ENCODE measurements around the gene PCGF3.
"Not testable (repeated sequence)": the region's sequence is repeated elsewhere in the genome, so short reads cannot be mapped to it uniquely, and the experiment has no call there.

Gene PCGF3

GRCh38 chr4:751676-752075, 46.0 kb downstream of the PCGF3 start:
- Histone ChIP-seq H3K79me2 (no peaks in the 10 kb centered on the region), H3K9me3 (ENCODE audit: control insufficient read depth, low read length) (no peaks in the 10 kb centered on the region), H3K4me1 (no peaks in the 10 kb centered on the region), H2AFZ (no peak overlapping the region), H3K4me3 (ENCODE audit: low read depth, low read length) (no peak overlapping the region), H3K9ac (no peak overlapping the region), H3K4me2 (ENCODE audit: low read length) (no peak overlapping the region), H3K27me3 (ENCODE audit: control insufficient read depth, insufficient read depth, low read length) (no peaks in the 10 kb centered on the region), H3K27ac (no peak overlapping the region), H3K36me3 (ENCODE audit: control insufficient read depth, insufficient read depth, low read length) (no peaks in the 10 kb centered on the region)
- no peak for TF ChIP-seq CTCF (IDR thresholded peaks at IDR 0.05)

GRCh38 chr4:752196-752861, 46.7 kb downstream of the PCGF3 start:
- Histone ChIP-seq H3K9ac (no peak overlapping the region), H3K36me3 (ENCODE audit: control insufficient read depth, insufficient read depth, low read length) (no peaks in the 10 kb centered on the region)

DNA sequence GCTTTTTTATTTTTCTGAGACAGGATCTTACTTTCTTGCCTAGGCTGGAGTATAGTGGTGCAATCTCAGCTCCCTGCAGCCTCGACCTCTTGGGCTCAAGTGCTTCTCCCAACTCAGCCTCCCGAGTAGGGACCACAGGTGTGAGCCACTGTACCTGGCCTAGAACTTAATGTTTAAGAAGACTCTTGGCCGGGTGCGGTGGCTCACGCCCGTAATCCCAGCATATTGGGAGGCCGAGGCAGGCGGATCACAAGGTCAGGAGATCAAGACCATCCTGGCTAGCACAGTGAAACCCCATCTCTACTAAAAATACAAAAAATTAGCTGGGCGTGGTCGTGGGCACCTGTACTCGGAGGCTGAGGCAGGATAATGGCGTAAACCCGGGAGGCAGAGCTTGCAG, 47.6 kb downstream of the PCGF3 start:
- H3K27me3 ChIP-seq (ENCODE audit: control insufficient read depth, insufficient read depth, low read length); H3K4me2 ChIP-seq (ENCODE audit: low read length); H3K36me3 ChIP-seq (ENCODE audit: control insufficient read depth, insufficient read depth, low read length); H3K9me3 ChIP-seq (ENCODE audit: control insufficient read depth, low read length); H3K9ac ChIP-seq; H3K27ac ChIP-seq; H3K4me1 ChIP-seq; H2AFZ ChIP-seq; H3K4me3 ChIP-seq (ENCODE audit: low read depth, low read length); H3K79me2 ChIP-seq: not testable (repeated sequence)

More at GRCh38 chr4:752196-752861, 46.7 kb downstream of the PCGF3 start:
- Histone ChIP-seq H3K9me3 (ENCODE audit: control insufficient read depth, low read length) (no peaks in the 10 kb centered on the region), H3K4me2 (ENCODE audit: low read length) (no peak overlapping the region), H3K27ac (no peak overlapping the region), H3K27me3 (ENCODE audit: control insufficient read depth, insufficient read depth, low read length) (no peaks in the 10 kb centered on the region), H3K4me3 (ENCODE audit: low read depth, low read length) (no peak overlapping the region), H3K4me1 (no peaks in the 10 kb centered on the region), H3K79me2 (no peaks in the 10 kb centered on the region), H2AFZ (no peak overlapping the region)
- TF ChIP-seq CTCF (IDR thresholded peaks at IDR 0.05), result no peak

GRCh38 chr4:754221-755120, 48.8 kb downstream of the PCGF3 start:
- no peak overlapping the region for H3K4me2 ChIP-seq (ENCODE audit: low read length)
- no peaks in the 10 kb centered on the region for H3K27me3 ChIP-seq (ENCODE audit: control insufficient read depth, insufficient read depth, low read length)
- no peaks in the 10 kb centered on the region for H3K36me3 ChIP-seq (ENCODE audit: control insufficient read depth, insufficient read depth, low read length)
- no peaks in the 10 kb centered on the region for H3K79me2 ChIP-seq
- no peak overlapping the region for H2AFZ ChIP-seq
- no peaks in the 10 kb centered on the region for H3K9me3 ChIP-seq (ENCODE audit: control insufficient read depth, low read length)
- no peaks in the 10 kb centered on the region for H3K4me1 ChIP-seq
- no peak overlapping the region for H3K9ac ChIP-seq
- no peak for TF ChIP-seq CTCF (IDR thresholded peaks at IDR 0.05)
- H3K27ac ChIP-seq, result no peak overlapping the region
- no peak overlapping the region for H3K4me3 ChIP-seq (ENCODE audit: low read depth, low read length)

DNA sequence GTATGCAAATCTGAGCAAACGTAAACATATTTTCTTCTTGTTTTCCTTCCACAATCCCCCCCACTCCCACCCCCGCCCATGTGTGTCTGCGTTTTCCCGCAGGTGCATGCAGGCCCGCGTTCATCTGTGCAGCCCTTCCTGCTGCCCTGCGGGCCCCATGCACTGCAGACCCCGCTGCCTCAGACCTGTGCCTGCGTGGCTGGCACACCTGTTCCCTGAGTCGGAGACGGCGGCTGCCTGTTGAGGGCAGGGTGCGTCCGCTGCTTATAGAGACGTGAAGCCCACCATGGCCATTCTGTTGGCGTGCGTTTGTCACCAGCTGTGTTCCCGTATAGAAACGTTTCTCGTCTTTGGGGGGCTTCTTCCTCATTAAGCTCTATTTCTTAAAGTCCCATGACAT, 51.5 kb downstream of the PCGF3 start:
- Histone ChIP-seq H3K27me3 (ENCODE audit: control insufficient read depth, insufficient read depth, low read length) (no peaks in the 10 kb centered on the region), H3K9me3 (ENCODE audit: control insufficient read depth, low read length) (no peaks in the 10 kb centered on the region), H3K4me1 (no peaks in the 10 kb centered on the region), H3K36me3 (ENCODE audit: control insufficient read depth, insufficient read depth, low read length) (no peaks in the 10 kb centered on the region), H3K79me2 (no peaks in the 10 kb centered on the region), H2AFZ (no peak overlapping the region), H3K27ac (no peak overlapping the region), H3K4me3 (ENCODE audit: low read depth, low read length) (no peak overlapping the region), H3K4me2 (ENCODE audit: low read length) (no peak overlapping the region), H3K9ac (no peak overlapping the region)
- TF ChIP-seq CTCF (IDR thresholded peaks at IDR 0.05), result no peak

DNA sequence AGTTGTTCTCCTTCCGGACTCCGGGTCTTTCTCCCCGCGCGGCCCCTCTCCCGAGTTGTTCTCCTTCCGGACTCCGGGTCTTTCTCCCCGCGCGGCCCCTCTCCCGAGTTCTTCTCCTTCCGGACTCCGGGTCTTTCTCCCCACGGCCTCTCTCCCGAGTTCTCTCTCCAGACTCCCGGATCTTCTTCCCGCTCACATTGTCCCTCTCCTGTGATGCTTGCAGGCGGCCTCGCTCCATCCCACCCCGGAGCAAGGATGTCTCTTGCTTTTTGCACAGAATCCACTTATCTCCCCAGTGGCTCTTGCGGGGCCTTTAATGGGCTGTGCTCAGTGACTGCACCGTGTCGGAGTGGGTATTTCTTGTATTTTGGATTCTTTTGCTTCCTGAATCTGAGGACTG, 54.2 kb downstream of the PCGF3 start:
- not testable (repeated sequence) for H3K4me3 ChIP-seq (ENCODE audit: low read depth, low read length)

More for the DNA sequence above, 54.2 kb downstream of the PCGF3 start:
- not testable (repeated sequence) for H3K9me3 ChIP-seq (ENCODE audit: control insufficient read depth, low read length); H3K36me3 ChIP-seq (ENCODE audit: control insufficient read depth, insufficient read depth, low read length); H3K4me1 ChIP-seq; H3K79me2 ChIP-seq; H3K4me2 ChIP-seq (ENCODE audit: low read length); H2AFZ ChIP-seq; H3K27ac ChIP-seq; H3K27me3 ChIP-seq (ENCODE audit: control insufficient read depth, insufficient read depth, low read length); H3K9ac ChIP-seq
